Fibroblast of gingiva (primary cell): ENCODE data around the gene GAREM1.

Source experiments
- DNase-seq: peaks from one replicate; pipeline ENCODE4 v3.0.0-alpha.2; 2011; ENCODE audit warnings: low read depth

Gene GAREM1

GRCh38 chr18:32425466-32425865 is 45.2 kb downstream of the GAREM1 start:
- peak; percentile 42 for DNase-seq

GRCh38 chr18:32424696-32425095 is 46.0 kb downstream of the GAREM1 start:
- peak; percentile 34 for DNase-seq

GRCh38 chr18:32422978-32423740 is 47.5 kb downstream of the GAREM1 start:
- no peak for DNase-seq

- DNase-seq = no peak
Measured at GRCh38 chr18:32422201-32422600, 48.5 kb downstream of the GAREM1 start.

GRCh38 chr18:32420084-32420750 is 50.5 kb downstream of the GAREM1 start:
- DNase-seq = no peak

- DNase-seq = no peak
Measured at GRCh38 chr18:32418148-32418547, 52.5 kb downstream of the GAREM1 start.

- DNase-seq = no peak
Measured at GRCh38 chr18:32405588-32405987, 65.1 kb downstream of the GAREM1 start.

- DNase-seq = no peak
Measured at GRCh38 chr18:32401621-32402020, 69.1 kb downstream of the GAREM1 start.

- no peak for DNase-seq
Measured at GRCh38 chr18:32393407-32393806, 77.3 kb downstream of the GAREM1 start.

- no peak for DNase-seq
Measured at GRCh38 chr18:32391126-32391525, 79.6 kb downstream of the GAREM1 start.

GRCh38 chr18:32389858-32390257 is 80.8 kb downstream of the GAREM1 start:
- no peak for DNase-seq

GRCh38 chr18:32389191-32389590 is 81.5 kb downstream of the GAREM1 start:
- no peak for DNase-seq

GRCh38 chr18:32386471-32386870 is 84.2 kb downstream of the GAREM1 start:
- DNase-seq = no peak

- peak; percentile 92 for DNase-seq
Measured at GRCh38 chr18:32383050-32383819, 87.4 kb downstream of the GAREM1 start.

- DNase-seq = no peak
Measured at GRCh38 chr18:32381761-32382160, 88.9 kb downstream of the GAREM1 start.

GRCh38 chr18:32380559-32380958 is 90.1 kb downstream of the GAREM1 start:
- no peak for DNase-seq

GRCh38 chr18:32379891-32380290 is 90.8 kb downstream of the GAREM1 start:
- DNase-seq = peak; percentile 25

GRCh38 chr18:32378705-32379104 is 92.0 kb downstream of the GAREM1 start:
- DNase-seq = peak; percentile 49

GRCh38 chr18:32373995-32374394 is 96.7 kb downstream of the GAREM1 start:
- no peak for DNase-seq

GRCh38 chr18:32373505-32373904 is 97.2 kb downstream of the GAREM1 start:
- DNase-seq = no peak

GRCh38 chr18:32372381-32373061 is 98.2 kb downstream of the GAREM1 start:
- DNase-seq = no peak

GRCh38 chr18:32372047-32372380 is 98.7 kb downstream of the GAREM1 start:
- DNase-seq = no peak
